ENCODE measurements around the gene ZXDC.

The ZXDC gene

GRCh38 chr3:126451511-126451910 lies 24.2 kb downstream of the ZXDC start:
- DNase-seq (ENCODE audit: low read depth): no peak
- TF ChIP-seq, protein P1, sequence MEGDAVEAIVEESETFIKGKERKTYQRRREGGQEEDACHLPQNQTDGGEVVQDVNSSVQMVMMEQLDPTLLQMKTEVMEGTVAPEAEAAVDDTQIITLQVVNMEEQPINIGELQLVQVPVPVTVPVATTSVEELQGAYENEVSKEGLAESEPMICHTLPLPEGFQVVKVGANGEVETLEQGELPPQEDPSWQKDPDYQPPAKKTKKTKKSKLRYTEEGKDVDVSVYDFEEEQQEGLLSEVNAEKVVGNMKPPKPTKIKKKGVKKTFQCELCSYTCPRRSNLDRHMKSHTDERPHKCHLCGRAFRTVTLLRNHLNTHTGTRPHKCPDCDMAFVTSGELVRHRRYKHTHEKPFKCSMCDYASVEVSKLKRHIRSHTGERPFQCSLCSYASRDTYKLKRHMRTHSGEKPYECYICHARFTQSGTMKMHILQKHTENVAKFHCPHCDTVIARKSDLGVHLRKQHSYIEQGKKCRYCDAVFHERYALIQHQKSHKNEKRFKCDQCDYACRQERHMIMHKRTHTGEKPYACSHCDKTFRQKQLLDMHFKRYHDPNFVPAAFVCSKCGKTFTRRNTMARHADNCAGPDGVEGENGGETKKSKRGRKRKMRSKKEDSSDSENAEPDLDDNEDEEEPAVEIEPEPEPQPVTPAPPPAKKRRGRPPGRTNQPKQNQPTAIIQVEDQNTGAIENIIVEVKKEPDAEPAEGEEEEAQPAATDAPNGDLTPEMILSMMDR (IDR thresholded peaks at IDR 0.05; ENCODE audit: control insufficient read depth, insufficient read depth, low read depth, low read length, missing control alignments): no peak

GRCh38 chr3:126450744-126451143 lies 24.9 kb downstream of the ZXDC start:
- DNase-seq (ENCODE audit: low read depth): no peak
- TF ChIP-seq, protein P1 (IDR thresholded peaks at IDR 0.05; ENCODE audit: control insufficient read depth, insufficient read depth, low read depth, low read length, missing control alignments): no peak
- H3K4me3 ChIP-seq (ENCODE audit: control insufficient read depth, low read depth, low read length): no peak overlapping the region

More at GRCh38 chr3:126451511-126451910, 24.2 kb downstream of the ZXDC start:
- no peak overlapping the region for H3K4me3 ChIP-seq (ENCODE audit: control insufficient read depth, low read depth, low read length)

GRCh38 chr3:126450219-126450618 lies 25.5 kb downstream of the ZXDC start:
- DNase-seq (ENCODE audit: low read depth): no peak
- H3K4me3 ChIP-seq (ENCODE audit: control insufficient read depth, low read depth, low read length): no peak overlapping the region
- TF ChIP-seq, protein P1 (IDR thresholded peaks at IDR 0.05; ENCODE audit: control insufficient read depth, insufficient read depth, low read depth, low read length, missing control alignments): no peak

DNA sequence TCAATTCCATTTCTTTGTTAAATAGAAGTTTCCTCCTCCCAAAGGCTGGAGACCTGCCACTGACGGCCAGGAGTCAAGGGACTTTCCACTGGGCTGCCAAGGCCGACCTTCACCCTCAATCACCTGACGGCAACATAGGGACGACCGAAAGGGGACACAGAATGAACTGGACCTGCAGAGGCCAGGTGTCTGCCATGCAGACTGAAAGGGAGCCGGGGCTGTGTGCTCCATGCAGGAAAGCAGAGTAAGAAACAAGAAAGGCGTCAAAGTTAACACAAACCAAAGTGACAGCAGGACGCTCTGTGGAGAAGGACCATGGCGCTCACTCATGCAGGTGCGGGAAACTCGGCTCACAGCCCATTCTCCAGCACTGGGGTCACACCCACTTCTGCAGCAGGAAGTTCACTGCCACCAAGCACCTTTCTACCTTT lies 26.1 kb downstream of the ZXDC start:
- no peak for DNase-seq (ENCODE audit: low read depth)
- TF ChIP-seq, protein P1 (IDR thresholded peaks at IDR 0.05; ENCODE audit: control insufficient read depth, insufficient read depth, low read depth, low read length, missing control alignments): no peak
- no peak overlapping the region for H3K4me3 ChIP-seq (ENCODE audit: control insufficient read depth, low read depth, low read length)

DNA sequence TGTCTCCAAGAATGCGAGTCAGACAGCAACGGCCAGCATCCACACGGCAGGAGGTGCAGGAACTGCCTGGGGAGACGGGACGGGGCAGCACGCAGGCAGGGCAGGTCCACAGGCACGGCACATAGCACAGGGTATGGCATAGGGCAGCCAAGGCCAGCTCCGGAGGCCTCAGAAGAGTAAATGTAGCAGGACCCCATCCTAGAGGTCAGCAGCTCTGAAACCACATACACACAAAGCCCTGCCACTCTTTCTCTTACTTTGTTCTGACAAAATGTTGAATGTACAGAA lies 26.9 kb downstream of the ZXDC start:
- TF ChIP-seq, protein P1 (IDR thresholded peaks at IDR 0.05; ENCODE audit: control insufficient read depth, insufficient read depth, low read depth, low read length, missing control alignments): no peak
- no peak overlapping the region for H3K4me3 ChIP-seq (ENCODE audit: control insufficient read depth, low read depth, low read length)
- DNase-seq (ENCODE audit: low read depth): no peak

GRCh38 chr3:126448136-126448892 lies 27.4 kb downstream of the ZXDC start:
- no peak for DNase-seq (ENCODE audit: low read depth)

More at GRCh38 chr3:126448136-126448892, 27.4 kb downstream of the ZXDC start:
- H3K4me3 ChIP-seq (ENCODE audit: control insufficient read depth, low read depth, low read length): no peak overlapping the region
- TF ChIP-seq, protein P1 (IDR thresholded peaks at IDR 0.05; ENCODE audit: control insufficient read depth, insufficient read depth, low read depth, low read length, missing control alignments): no peak
